ENCODE measurements around the gene NFATC2. TPM values are rescaled to one million over a fixed set of nuclear protein-coding genes. Genes with fewer than 3 reads are reported as not detected.

Gene NFATC2
- polyA plus RNA-seq, 1 experiment: 0.21 TPM

DNA sequence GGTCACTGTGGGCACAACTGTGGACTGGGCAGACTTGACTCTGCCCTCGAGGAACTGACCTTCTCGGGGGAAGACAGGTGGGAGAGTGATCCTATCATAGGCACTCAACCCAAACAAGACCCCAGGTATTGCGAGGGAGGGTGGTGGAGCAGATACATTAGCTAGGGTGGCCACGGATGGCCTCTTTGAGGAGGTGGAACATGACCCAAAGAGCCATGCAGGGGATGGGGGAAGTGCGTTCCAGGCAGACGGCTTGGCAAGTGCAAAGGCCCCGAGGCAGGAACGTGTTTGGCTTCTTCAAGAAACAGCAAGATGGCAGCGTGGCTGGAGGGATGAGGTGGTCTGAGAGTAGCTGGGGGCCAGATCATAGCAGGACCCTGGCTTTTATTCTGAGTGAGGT, 167.6 kb downstream of the NFATC2 start:
- ChIA-PET POLR2A (no interaction called here), CTCF (interaction anchor here (5.9 to 7.5 kb wide), 2 partner anchors 220 to 249 kb away, joined by 66 to 99 read pairs; no protein-coding TSS in a partner anchor)
- Histone ChIP-seq H3K4me3 (ENCODE audit: low read depth, low read length) (no peak overlapping the region), H3K27me3 (ENCODE audit: control insufficient read depth, insufficient read depth, low read length) (no peaks in the 10 kb centered on the region), H3K36me3 (ENCODE audit: control insufficient read depth, insufficient read depth, low read length) (no peaks in the 10 kb centered on the region)
- DNase-seq (ENCODE audit: low read depth): no peak
- TF ChIP-seq, protein P1, sequence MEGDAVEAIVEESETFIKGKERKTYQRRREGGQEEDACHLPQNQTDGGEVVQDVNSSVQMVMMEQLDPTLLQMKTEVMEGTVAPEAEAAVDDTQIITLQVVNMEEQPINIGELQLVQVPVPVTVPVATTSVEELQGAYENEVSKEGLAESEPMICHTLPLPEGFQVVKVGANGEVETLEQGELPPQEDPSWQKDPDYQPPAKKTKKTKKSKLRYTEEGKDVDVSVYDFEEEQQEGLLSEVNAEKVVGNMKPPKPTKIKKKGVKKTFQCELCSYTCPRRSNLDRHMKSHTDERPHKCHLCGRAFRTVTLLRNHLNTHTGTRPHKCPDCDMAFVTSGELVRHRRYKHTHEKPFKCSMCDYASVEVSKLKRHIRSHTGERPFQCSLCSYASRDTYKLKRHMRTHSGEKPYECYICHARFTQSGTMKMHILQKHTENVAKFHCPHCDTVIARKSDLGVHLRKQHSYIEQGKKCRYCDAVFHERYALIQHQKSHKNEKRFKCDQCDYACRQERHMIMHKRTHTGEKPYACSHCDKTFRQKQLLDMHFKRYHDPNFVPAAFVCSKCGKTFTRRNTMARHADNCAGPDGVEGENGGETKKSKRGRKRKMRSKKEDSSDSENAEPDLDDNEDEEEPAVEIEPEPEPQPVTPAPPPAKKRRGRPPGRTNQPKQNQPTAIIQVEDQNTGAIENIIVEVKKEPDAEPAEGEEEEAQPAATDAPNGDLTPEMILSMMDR (IDR thresholded peaks at IDR 0.05; ENCODE audit: insufficient read depth, low read depth, low read length): no peak

GRCh38 chr20:51374456-51374830, 168.1 kb downstream of the NFATC2 start:
- Histone ChIP-seq H3K27me3 (ENCODE audit: control insufficient read depth, insufficient read depth, low read length) (no peaks in the 10 kb centered on the region), H3K36me3 (ENCODE audit: control insufficient read depth, insufficient read depth, low read length) (no peaks in the 10 kb centered on the region), H3K4me3 (ENCODE audit: low read depth, low read length) (no peak overlapping the region)
- DNase-seq (ENCODE audit: low read depth): no peak
- TF ChIP-seq, protein P1 (IDR thresholded peaks at IDR 0.05; ENCODE audit: insufficient read depth, low read depth, low read length): no peak
- ChIA-PET POLR2A (no interaction called here), CTCF (interaction anchor here (5.9 to 7.5 kb wide), 2 partner anchors 221 to 250 kb away, joined by 66 to 99 read pairs; no protein-coding TSS in a partner anchor)

DNA sequence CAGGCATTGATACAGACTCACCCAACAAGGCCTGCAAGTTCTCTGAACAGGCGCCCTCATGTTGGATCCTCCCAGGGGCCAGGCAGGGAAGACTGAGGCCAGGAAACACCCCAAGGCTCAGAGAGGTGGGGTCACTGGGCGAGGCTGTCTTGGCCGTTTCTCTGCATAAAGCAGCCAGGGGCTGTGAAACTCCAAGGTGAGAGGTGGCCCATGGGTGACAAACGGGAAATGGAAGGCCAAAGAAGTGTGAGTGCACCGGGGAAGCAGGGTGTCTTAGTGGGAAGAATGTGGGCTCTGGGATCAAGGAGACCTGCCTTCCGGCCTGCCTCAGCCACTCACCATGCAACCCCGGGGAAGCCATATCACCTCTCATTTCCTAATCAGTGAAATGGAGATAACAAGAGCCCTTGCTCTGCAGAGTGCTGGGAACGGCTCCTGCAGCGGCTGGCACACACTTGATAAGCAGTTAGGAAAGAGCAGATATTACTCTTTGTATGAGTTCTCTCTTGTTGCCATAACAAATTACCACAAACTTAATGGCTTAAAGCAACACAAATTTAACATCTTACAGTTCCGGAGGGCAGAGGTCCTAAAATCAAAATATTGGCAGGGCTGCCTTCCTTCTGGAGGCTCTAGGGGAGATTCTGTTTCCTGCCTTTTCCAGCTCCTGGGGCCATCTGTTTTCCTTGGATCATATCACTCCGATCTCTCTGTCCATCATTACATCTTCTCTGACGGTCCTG, 168.6 kb downstream of the NFATC2 start:
- POLR2A ChIA-PET: no interaction called here
- Histone ChIP-seq H3K36me3 (ENCODE audit: control insufficient read depth, insufficient read depth, low read length) (no peaks in the 10 kb centered on the region), H3K27me3 (ENCODE audit: control insufficient read depth, insufficient read depth, low read length) (no peaks in the 10 kb centered on the region), H3K4me3 (ENCODE audit: low read depth, low read length) (no peak overlapping the region)
- CTCF ChIA-PET: interaction anchor here (1.3 to 7.5 kb wide), 9 partner anchors 12 to 384 kb away, joined by 3 to 99 read pairs (median 9); no protein-coding TSS in a partner anchor
- TF ChIP-seq, protein P1 (IDR thresholded peaks at IDR 0.05; ENCODE audit: insufficient read depth, low read depth, low read length): no peak
- no peak for DNase-seq (ENCODE audit: low read depth)

- Histone ChIP-seq H3K27me3 (ENCODE audit: control insufficient read depth, insufficient read depth, low read length) (no peaks in the 10 kb centered on the region), H3K4me3 (ENCODE audit: low read depth, low read length) (no peak overlapping the region), H3K36me3 (ENCODE audit: control insufficient read depth, insufficient read depth, low read length) (no peaks in the 10 kb centered on the region)
- CTCF ChIA-PET: interaction anchor here (0.7 to 7.5 kb wide), 29 partner anchors 10 to 710 kb away, joined by 3 to 99 read pairs (median 4); no protein-coding TSS in a partner anchor
- DNase-seq (ENCODE audit: low read depth): no peak
- POLR2A ChIA-PET: no interaction called here
- TF ChIP-seq, protein P1 (IDR thresholded peaks at IDR 0.05; ENCODE audit: insufficient read depth, low read depth, low read length): no peak
These were observed 169.6 kb downstream of the NFATC2 start for GRCh38 chr20:51372966-51373365.

GRCh38 chr20:51372176-51372803, 170.2 kb downstream of the NFATC2 start:
- TF ChIP-seq, protein P1 (IDR thresholded peaks at IDR 0.05; ENCODE audit: insufficient read depth, low read depth, low read length): peak; percentile 94

More at GRCh38 chr20:51372176-51372803, 170.2 kb downstream of the NFATC2 start:
- Histone ChIP-seq H3K27me3 (ENCODE audit: control insufficient read depth, insufficient read depth, low read length) (no peaks in the 10 kb centered on the region), H3K4me3 (ENCODE audit: low read depth, low read length) (no peak overlapping the region), H3K36me3 (ENCODE audit: control insufficient read depth, insufficient read depth, low read length) (no peaks in the 10 kb centered on the region)
- CTCF ChIA-PET: interaction anchor here (0.7 to 7.5 kb wide), 39 partner anchors 8 to 711 kb away, joined by 3 to 99 read pairs (median 4); no protein-coding TSS in a partner anchor
- POLR2A ChIA-PET: no interaction called here
- DNase-seq (ENCODE audit: low read depth): no peak
